B cell (primary cell): ENCODE measurements around the gene HIBCH.

Experiments used
- EZH2 ChIP-seq: IDR thresholded peaks from 2 replicates; pipeline ENCODE4 v1.6.1; 2012; ENCODE audit warnings: borderline replicate concordance, low read depth, mild to moderate bottlenecking, moderate library complexity, low read length; ENCODE audit not compliant: insufficient read depth, poor library complexity, severe bottlenecking
- TF ChIP-seq, protein P1 (sequence below): fragments of 200-600 bp; IDR thresholded peaks from one replicate; pipeline ENCODE4 v1.8.0; 2022; ENCODE audit warnings: antibody characterized with exemption, mild to moderate bottlenecking

GRCh38 chr2:190318514-190318913 lies 1.1 kb downstream of the HIBCH start:
- TF ChIP-seq, protein P1, sequence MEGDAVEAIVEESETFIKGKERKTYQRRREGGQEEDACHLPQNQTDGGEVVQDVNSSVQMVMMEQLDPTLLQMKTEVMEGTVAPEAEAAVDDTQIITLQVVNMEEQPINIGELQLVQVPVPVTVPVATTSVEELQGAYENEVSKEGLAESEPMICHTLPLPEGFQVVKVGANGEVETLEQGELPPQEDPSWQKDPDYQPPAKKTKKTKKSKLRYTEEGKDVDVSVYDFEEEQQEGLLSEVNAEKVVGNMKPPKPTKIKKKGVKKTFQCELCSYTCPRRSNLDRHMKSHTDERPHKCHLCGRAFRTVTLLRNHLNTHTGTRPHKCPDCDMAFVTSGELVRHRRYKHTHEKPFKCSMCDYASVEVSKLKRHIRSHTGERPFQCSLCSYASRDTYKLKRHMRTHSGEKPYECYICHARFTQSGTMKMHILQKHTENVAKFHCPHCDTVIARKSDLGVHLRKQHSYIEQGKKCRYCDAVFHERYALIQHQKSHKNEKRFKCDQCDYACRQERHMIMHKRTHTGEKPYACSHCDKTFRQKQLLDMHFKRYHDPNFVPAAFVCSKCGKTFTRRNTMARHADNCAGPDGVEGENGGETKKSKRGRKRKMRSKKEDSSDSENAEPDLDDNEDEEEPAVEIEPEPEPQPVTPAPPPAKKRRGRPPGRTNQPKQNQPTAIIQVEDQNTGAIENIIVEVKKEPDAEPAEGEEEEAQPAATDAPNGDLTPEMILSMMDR = no peak
- no peak for TF ChIP-seq EZH2
